ACHN (cell line): Measurements from ENCODE around the gene THOC7.

Experiments
- DNase-seq: peaks from one replicate; pipeline ENCODE4 v3.0.0-alpha.2; 2015
- in situ Hi-C: cut with HindIII; loops from 2 replicates; pipeline ENCODE4 v1.10.0; 2017; ENCODE audit warnings: low sequenced_read_pairs, low pct_ligation_motif_present, low pct_unique_long_range_greater_than_20kb

THOC7 gene

GRCh38 chr3:63798544-63798943 lies 65.1 kb downstream of the THOC7 start:
- DNase-seq: no peak
- in situ Hi-C loops: no loop called here

- in situ Hi-C loops: no loop called here
- no peak for DNase-seq
Observed at GRCh38 chr3:63795438-63795837, 68.2 kb downstream of the THOC7 start.

GRCh38 chr3:63791974-63792373 lies 71.6 kb downstream of the THOC7 start:
- DNase-seq: peak; percentile 31
- in situ Hi-C loops: no loop called here
